Measurements from ENCODE around the gene AAK1. TPM values are rescaled to one million over a fixed set of nuclear protein-coding genes. Genes with fewer than 3 reads are reported as not detected.

The AAK1 gene
- total RNA-seq, 2 donors from 2014 or later = 55.2 to 77.9 TPM

GRCh38 chr2:69571189-69571588 lies 72.3 kb downstream of the AAK1 start:
- no peak for ATAC-seq (ENCODE audit: insufficient number of reproducible peaks, low FRiP score, low read depth)
- DNase-seq (ENCODE audit: low spot score) = no peak
- TF ChIP-seq CTCF (IDR thresholded peaks at IDR 0.05) = no peak
- Histone ChIP-seq H3K27me3 (replicated peaks; ENCODE audit: insufficient read depth) (no peaks in the 10 kb centered on the region), H3K27ac (no peak overlapping the region), H3K9me3 (no peaks in the 10 kb centered on the region), H3K36me3 (no peaks in the 10 kb centered on the region), H3K4me3 (no peak overlapping the region), H3K4me1 (ENCODE audit: control insufficient read depth in 1 of 2, low read depth in 2 of 2) (peaks cover 21 to 46% of the 10 kb centered on the region in 2 donors)

- Histone ChIP-seq H3K4me3 (no peak overlapping the region), H3K36me3 (no peaks in the 10 kb centered on the region), H3K27me3 (replicated peaks; ENCODE audit: insufficient read depth) (no peaks in the 10 kb centered on the region), H3K27ac (no peak overlapping the region), H3K9me3 (no peaks in the 10 kb centered on the region), H3K4me1 (ENCODE audit: control insufficient read depth in 1 of 2, low read depth in 2 of 2) (peaks cover 21 to 46% of the 10 kb centered on the region in 2 donors)
- no peak for TF ChIP-seq CTCF (IDR thresholded peaks at IDR 0.05)
- DNase-seq (ENCODE audit: low spot score) (no peak), ATAC-seq (ENCODE audit: insufficient number of reproducible peaks, low FRiP score, low read depth) (no peak)
Measured at GRCh38 chr2:69570474-69570873, 73.1 kb downstream of the AAK1 start.

DNA sequence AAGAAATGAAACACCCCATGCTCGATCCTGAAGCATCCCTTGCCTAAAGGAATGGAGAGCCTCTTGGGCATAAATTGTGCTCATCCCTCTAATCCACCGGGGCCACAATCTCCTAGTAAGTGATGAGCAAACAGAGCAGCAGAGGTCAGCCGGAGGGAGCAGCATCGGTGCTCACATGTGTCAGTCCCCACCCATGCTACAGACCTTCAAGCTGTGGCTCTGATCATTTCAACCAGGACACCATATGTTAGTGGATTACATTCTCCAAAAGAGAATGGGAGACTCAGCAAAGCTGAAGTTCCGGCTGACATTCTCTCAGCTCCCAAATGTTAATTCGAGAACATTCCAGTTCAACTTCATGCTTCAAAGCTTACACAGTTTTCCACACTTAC lies 75.6 kb downstream of the AAK1 start:
- Histone ChIP-seq H3K27ac (no peak overlapping the region), H3K4me1 (ENCODE audit: control insufficient read depth in 1 of 2, low read depth in 2 of 2) (peaks cover 16 to 39% of the 10 kb centered on the region in 2 donors), H3K4me3 (no peak overlapping the region), H3K27me3 (replicated peaks; ENCODE audit: insufficient read depth) (no peaks in the 10 kb centered on the region), H3K36me3 (no peaks in the 10 kb centered on the region), H3K9me3 (no peaks in the 10 kb centered on the region)
- TF ChIP-seq CTCF (IDR thresholded peaks at IDR 0.05) = no peak
- ATAC-seq (ENCODE audit: insufficient number of reproducible peaks, low FRiP score, low read depth) (no peak), DNase-seq (ENCODE audit: low spot score) (no peak)

- Histone ChIP-seq H3K9me3 (no peaks in the 10 kb centered on the region), H3K36me3 (no peaks in the 10 kb centered on the region), H3K4me3 (no peak overlapping the region), H3K27me3 (replicated peaks; ENCODE audit: insufficient read depth) (no peaks in the 10 kb centered on the region), H3K4me1 (ENCODE audit: control insufficient read depth in 1 of 2, low read depth in 2 of 2) (peaks cover 13 to 34% of the 10 kb centered on the region in 2 donors), H3K27ac (no peak overlapping the region)
- no peak for TF ChIP-seq CTCF (IDR thresholded peaks at IDR 0.05)
- ATAC-seq (ENCODE audit: insufficient number of reproducible peaks, low FRiP score, low read depth) = no peak
- DNase-seq (ENCODE audit: low spot score) = no peak
Measured at GRCh38 chr2:69567157-69567908, 76.2 kb downstream of the AAK1 start.

- Histone ChIP-seq H3K9me3 (no peaks in the 10 kb centered on the region), H3K27me3 (replicated peaks; ENCODE audit: insufficient read depth) (no peaks in the 10 kb centered on the region), H3K27ac (no peak overlapping the region), H3K4me3 (no peak overlapping the region), H3K4me1 (ENCODE audit: control insufficient read depth in 1 of 2, low read depth in 2 of 2) (peaks cover 6 to 27% of the 10 kb centered on the region in 2 donors), H3K36me3 (no peaks in the 10 kb centered on the region)
- no peak for DNase-seq (ENCODE audit: low spot score)
- ATAC-seq (ENCODE audit: insufficient number of reproducible peaks, low FRiP score, low read depth) = no peak
- TF ChIP-seq CTCF (IDR thresholded peaks at IDR 0.05) = no peak
Measured at GRCh38 chr2:69566669-69567068, 76.9 kb downstream of the AAK1 start.

All from thoracic aorta (tissue), 2 donors.